ENCODE measurements around the gene RTCA. TPM values are rescaled to one million over a fixed set of nuclear protein-coding genes. Genes with fewer than 3 reads are reported as not detected.

Gene RTCA
- total and polyA plus RNA-seq, 12 donors, result 19.0 to 61.2 (median 34.0) TPM

GRCh38 chr1:100299521-100300222, 33.7 kb downstream of the RTCA start:
- no peaks in the 10 kb centered on the region for H3K27me3 ChIP-seq
- no peak for DNase-seq
- WGBS, 4 donors, result 74 to 87% (median 84%) methylated on average over 6 of the region's 6 CpGs
- H3K36me3 ChIP-seq (replicated peaks in 1 of 2), result no peaks in the 10 kb centered on the region
- no peak overlapping the region for H3K27ac ChIP-seq
- intact Hi-C loops (cut with DNase I), result no loop called here
- no peak for TF ChIP-seq POLR2A (IDR thresholded peaks at IDR 0.05)
- TF ChIP-seq, protein P1, sequence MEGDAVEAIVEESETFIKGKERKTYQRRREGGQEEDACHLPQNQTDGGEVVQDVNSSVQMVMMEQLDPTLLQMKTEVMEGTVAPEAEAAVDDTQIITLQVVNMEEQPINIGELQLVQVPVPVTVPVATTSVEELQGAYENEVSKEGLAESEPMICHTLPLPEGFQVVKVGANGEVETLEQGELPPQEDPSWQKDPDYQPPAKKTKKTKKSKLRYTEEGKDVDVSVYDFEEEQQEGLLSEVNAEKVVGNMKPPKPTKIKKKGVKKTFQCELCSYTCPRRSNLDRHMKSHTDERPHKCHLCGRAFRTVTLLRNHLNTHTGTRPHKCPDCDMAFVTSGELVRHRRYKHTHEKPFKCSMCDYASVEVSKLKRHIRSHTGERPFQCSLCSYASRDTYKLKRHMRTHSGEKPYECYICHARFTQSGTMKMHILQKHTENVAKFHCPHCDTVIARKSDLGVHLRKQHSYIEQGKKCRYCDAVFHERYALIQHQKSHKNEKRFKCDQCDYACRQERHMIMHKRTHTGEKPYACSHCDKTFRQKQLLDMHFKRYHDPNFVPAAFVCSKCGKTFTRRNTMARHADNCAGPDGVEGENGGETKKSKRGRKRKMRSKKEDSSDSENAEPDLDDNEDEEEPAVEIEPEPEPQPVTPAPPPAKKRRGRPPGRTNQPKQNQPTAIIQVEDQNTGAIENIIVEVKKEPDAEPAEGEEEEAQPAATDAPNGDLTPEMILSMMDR (IDR thresholded peaks at IDR 0.05), result no peak
- H3K4me3 ChIP-seq, result no peak overlapping the region
- no peaks in the 10 kb centered on the region for H3K4me1 ChIP-seq (replicated peaks in 1 of 2)
- no peaks in the 10 kb centered on the region for H3K9me3 ChIP-seq (replicated peaks in 1 of 3)

- Histone ChIP-seq H3K4me3 (no peak overlapping the region), H3K4me1 (replicated peaks in 1 of 2) (no peaks in the 10 kb centered on the region), H3K27me3 (no peaks in the 10 kb centered on the region), H3K27ac (no peak overlapping the region), H3K36me3 (replicated peaks in 1 of 2) (no peaks in the 10 kb centered on the region), H3K9me3 (replicated peaks in 1 of 3) (no peaks in the 10 kb centered on the region)
- WGBS, 4 donors, result 87 to 95% (median 94%) methylated on average over 5 of the region's 5 CpGs
- TF ChIP-seq, protein P1 (IDR thresholded peaks at IDR 0.05), result no peak
- no peak for TF ChIP-seq POLR2A (IDR thresholded peaks at IDR 0.05)
- no peak for DNase-seq
- intact Hi-C loops (cut with DNase I), result no loop called here
These were observed 34.7 kb downstream of the RTCA start for GRCh38 chr1:100300691-100301090.

DNA sequence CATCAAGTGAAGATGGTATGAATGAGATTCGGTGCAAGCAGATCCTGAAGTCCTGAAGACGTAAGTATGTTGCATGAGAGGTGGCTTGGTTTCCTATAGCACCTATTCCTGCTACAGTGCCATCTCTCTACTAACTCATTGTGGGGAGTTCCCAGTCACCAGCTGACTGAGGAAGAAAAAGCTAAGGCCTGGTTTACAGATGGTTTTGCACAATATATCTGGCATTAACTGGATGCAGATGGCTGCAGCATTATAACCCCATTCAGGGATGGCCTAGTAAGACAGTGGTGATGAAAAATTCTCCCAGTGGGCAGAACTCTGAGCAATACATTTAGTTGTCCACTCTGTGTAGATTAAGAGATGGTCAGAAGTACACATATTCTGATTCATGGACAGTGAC, 36.7 kb downstream of the RTCA start:
- no peak overlapping the region for H3K27ac ChIP-seq
- intact Hi-C loops (cut with DNase I), result no loop called here
- TF ChIP-seq, protein P1 (IDR thresholded peaks at IDR 0.05), result no peak
- no peak for TF ChIP-seq POLR2A (IDR thresholded peaks at IDR 0.05)
- no peaks in the 10 kb centered on the region for H3K36me3 ChIP-seq (replicated peaks in 1 of 2)
- H3K27me3 ChIP-seq, result no peaks in the 10 kb centered on the region
- H3K9me3 ChIP-seq (replicated peaks in 1 of 3), result no peaks in the 10 kb centered on the region
- no peaks in the 10 kb centered on the region for H3K4me1 ChIP-seq (replicated peaks in 1 of 2)
- no peak for DNase-seq
- no peak overlapping the region for H3K4me3 ChIP-seq
- 82 to 100% (median 91%) methylated on average over 2 of the region's 2 CpGs for WGBS, 4 donors

- WGBS, 4 donors, result 82 to 100% (median 89%) methylated on average over 2 of the region's 2 CpGs
- Histone ChIP-seq H3K4me3 (no peak overlapping the region), H3K9me3 (replicated peaks in 1 of 3) (no peaks in the 10 kb centered on the region), H3K27ac (no peak overlapping the region), H3K4me1 (replicated peaks in 1 of 2) (no peaks in the 10 kb centered on the region), H3K27me3 (no peaks in the 10 kb centered on the region), H3K36me3 (replicated peaks in 1 of 2) (no peaks in the 10 kb centered on the region)
- TF ChIP-seq, protein P1 (IDR thresholded peaks at IDR 0.05), result no peak
- no peak for TF ChIP-seq POLR2A (IDR thresholded peaks at IDR 0.05)
- no peak for DNase-seq
- intact Hi-C loops (cut with DNase I), result no loop called here
These were observed 38.2 kb downstream of the RTCA start for GRCh38 chr1:100304227-100304626.

Data from adrenal gland (tissue), 12 donors.